Esophagus squamous epithelium (tissue), 4 donors: ENCODE results near the gene RAPH1.

Source experiments
- CTCF ChIP-seq, 6 experiments: fragments of 450-650 bp in 4 of 6; fragments of 200-600 bp in 2 of 6; sonication (generic) in 2 of 6; IDR thresholded peaks; one replicate each; pipeline ENCODE4 v1.5.1; 2016 to 2019; ENCODE audit warnings: antibody characterized with exemption in 6 of 6, mild to moderate bottlenecking in 4 of 6, moderate library complexity in 4 of 6
- POLR2A ChIP-seq, 4 donors: fragments of 450-650 bp; IDR thresholded peaks; one replicate each; pipeline ENCODE4 v1.6.1; 2017; ENCODE audit warnings: antibody characterized with exemption in 4 of 4, mild to moderate bottlenecking in 4 of 4, moderate library complexity in 3 of 4

- TF ChIP-seq CTCF (IDR thresholded peaks at IDR 0.05): no peak
- TF ChIP-seq POLR2A (IDR thresholded peaks at IDR 0.05): no peak
Observed at GRCh38 chr2:203544402-203544801, 9.3 kb upstream of the RAPH1 start.
